SHP77 treated with DMSO at 0.1 percent for 48 hours (cell line): ENCODE results near the gene FTH1.

Experiments used
- DNase-seq: peaks from one replicate; lab custom pipeline; 2025; lab: John Stamatoyannopoulos, UW

Gene FTH1

GRCh38 chr11:61916737-61917333 lies 50.6 kb downstream of the FTH1 start:
- DNase-seq: no peak

GRCh38 chr11:61914471-61915171 lies 52.8 kb downstream of the FTH1 start:
- DNase-seq: no peak
